Posterior cingulate gyrus (tissue), 11 donors: ENCODE measurements around the gene STAM.

Experiments
- DNase-seq, 10 donors: peaks; one replicate each; pipeline versions ENCODE4 v3.0.0 to v3.0.0-alpha.2; 2020 to 2021; ENCODE audit warnings: mixed read lengths in 3 of 10
- intact Hi-C: fragments of 100-400 bp; cut with DNase I; formaldehyde crosslinking; loops from one replicate; pipeline ENCODE4 v1.15.1; 2023

STAM gene

DNA sequence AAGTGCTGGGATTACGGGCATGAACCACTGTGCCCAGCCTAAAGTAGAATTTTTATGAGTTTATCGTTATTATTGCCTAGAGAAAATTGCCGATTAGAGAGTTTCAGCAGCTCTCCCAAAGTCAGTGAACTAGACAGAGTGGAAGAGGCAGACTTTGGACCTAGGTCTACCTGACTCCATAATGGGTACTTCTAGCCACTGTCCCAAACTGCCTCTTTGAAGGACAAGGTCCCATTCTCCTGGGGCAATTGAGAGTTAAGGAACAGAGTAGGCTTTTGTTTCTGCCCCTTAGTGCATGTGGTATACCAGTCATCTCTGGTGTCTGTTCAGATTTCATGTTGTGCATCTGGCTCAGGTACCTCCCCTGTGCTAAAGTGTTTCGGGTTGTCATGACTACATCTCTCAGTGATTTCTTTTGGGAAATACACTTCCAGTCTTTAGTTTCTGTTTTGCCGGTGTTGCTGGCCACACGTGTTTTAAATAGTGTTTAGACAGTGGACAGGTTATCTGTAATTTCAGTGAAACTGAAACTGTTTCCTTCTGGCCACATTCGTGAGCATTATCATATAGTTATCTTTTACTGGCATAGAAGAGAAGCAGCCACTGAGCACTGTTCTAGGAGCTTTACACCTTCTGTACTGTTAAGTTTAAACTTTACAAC lies 112.7 kb downstream of the STAM start:
- no peak for DNase-seq
- intact Hi-C loops, result no loop called here

DNA sequence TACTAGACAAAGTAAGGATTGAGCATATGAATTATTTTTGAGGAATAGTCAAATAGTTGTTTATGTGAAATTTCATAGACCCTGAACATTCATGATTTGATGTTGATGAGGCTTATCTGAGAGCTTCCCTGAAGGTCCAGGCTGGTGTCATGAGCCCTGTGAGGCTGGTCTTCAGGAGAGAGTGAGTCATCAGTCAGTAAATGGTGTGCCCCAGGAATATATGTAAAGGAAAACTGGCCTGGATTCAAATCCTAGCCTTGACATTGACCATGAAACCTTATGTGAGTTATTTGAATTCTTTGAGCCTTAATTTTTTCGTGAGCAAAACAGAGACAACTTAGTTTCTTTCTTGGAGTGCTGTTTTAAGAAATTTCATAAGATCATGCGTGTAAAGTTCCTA lies 114.2 kb downstream of the STAM start:
- intact Hi-C loops, result no loop called here
- DNase-seq, result no peak

- no peak for DNase-seq
- intact Hi-C loops, result no loop called here
Measured at GRCh38 chr10:17758896-17759295, 114.9 kb downstream of the STAM start.

- no peak for DNase-seq
- intact Hi-C loops, result no loop called here
Measured at GRCh38 chr10:17764142-17764541, 120.2 kb downstream of the STAM start.

DNA sequence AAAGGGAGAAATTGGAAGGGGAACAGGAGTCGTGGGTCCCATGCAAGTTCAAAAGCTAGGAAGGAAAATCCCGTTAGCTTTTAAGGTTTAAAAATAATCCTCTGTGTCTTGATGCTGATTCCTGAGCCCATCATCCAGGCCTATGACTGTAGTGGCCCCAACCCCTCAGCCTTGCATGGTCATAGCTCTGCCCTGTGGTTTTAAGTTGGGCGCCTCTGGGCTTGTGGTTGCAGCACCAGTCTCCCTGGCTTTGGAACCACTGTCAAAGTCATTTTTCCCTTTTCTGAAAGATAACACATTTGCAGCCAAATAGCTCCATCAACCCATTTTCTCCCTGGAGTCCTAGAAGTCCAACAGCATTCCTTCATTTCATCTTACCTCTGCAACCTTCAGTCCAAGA lies 121.7 kb downstream of the STAM start:
- no peak for DNase-seq
- intact Hi-C loops, result no loop called here
